Adipocyte (in vitro differentiated cells): Measurements from ENCODE around the gene PANK1.
A peak's percentile ranks its signal among the peaks of the same experiment; 100 is the strongest.

ENCODE experiments used
- DNase-seq: peaks from one replicate; pipeline ENCODE4 v3.0.0-alpha.2; 2015; ENCODE audit warnings: low read depth
- H3K27me3 ChIP-seq: replicated peaks from 2 replicates; pipeline ENCODE4 v1.7.0; 2013; ENCODE audit warnings: mild to moderate bottlenecking, low read length, moderate library complexity; ENCODE audit not compliant: control insufficient read depth, insufficient read depth
- H3K36me3 ChIP-seq: 2 replicates; pipeline ENCODE4 v1.7.0; 2013; ENCODE audit warnings: low read length, mild to moderate bottlenecking, moderate library complexity; ENCODE audit not compliant: control insufficient read depth, insufficient read depth, severe bottlenecking
- H3K4me1 ChIP-seq: 2 replicates; pipeline ENCODE4 v1.7.0; 2013; ENCODE audit warnings: mild to moderate bottlenecking, low read length, moderate library complexity; ENCODE audit not compliant: control insufficient read depth, insufficient read depth
- H3K4me3 ChIP-seq: 2 replicates; pipeline ENCODE4 v1.7.0; 2013; ENCODE audit warnings: mild to moderate bottlenecking, low read length, moderate library complexity
- H3K9ac ChIP-seq: 2 replicates; pipeline ENCODE4 v1.7.0; 2013; ENCODE audit warnings: mild to moderate bottlenecking, low read length, moderate library complexity
- H3K9me3 ChIP-seq: 2 replicates; pipeline ENCODE4 v1.7.0; 2013; ENCODE audit warnings: mild to moderate bottlenecking, low read length, moderate library complexity; ENCODE audit not compliant: control insufficient read depth

Gene PANK1

GRCh38 chr10:89566992-89567391 lies 78.0 kb downstream of the PANK1 start:
- H3K4me3 ChIP-seq = no peak overlapping the region
- H3K36me3 ChIP-seq = no peaks in the 10 kb centered on the region
- no peak for DNase-seq
- H3K9ac ChIP-seq = no peak overlapping the region
- H3K27me3 ChIP-seq = no peaks in the 10 kb centered on the region
- no peaks in the 10 kb centered on the region for H3K9me3 ChIP-seq
- peaks cover 9% of the 10 kb centered on the region for H3K4me1 ChIP-seq

- Histone ChIP-seq H3K36me3 (no peaks in the 10 kb centered on the region), H3K9ac (no peak overlapping the region), H3K27me3 (no peaks in the 10 kb centered on the region), H3K9me3 (no peaks in the 10 kb centered on the region), H3K4me3 (no peak overlapping the region), H3K4me1 (peaks cover 9% of the 10 kb centered on the region)
- DNase-seq = no peak
These were observed 78.7 kb downstream of the PANK1 start for GRCh38 chr10:89566095-89566950.

GRCh38 chr10:89565180-89565579 lies 79.9 kb downstream of the PANK1 start:
- Histone ChIP-seq H3K27me3 (no peaks in the 10 kb centered on the region), H3K36me3 (no peaks in the 10 kb centered on the region), H3K9ac (no peak overlapping the region), H3K4me1 (peaks cover 9% of the 10 kb centered on the region), H3K4me3 (no peak overlapping the region), H3K9me3 (no peaks in the 10 kb centered on the region)
- DNase-seq = no peak

GRCh38 chr10:89563861-89564478 lies 81.1 kb downstream of the PANK1 start:
- peaks cover 9% of the 10 kb centered on the region for H3K4me1 ChIP-seq
- H3K9ac ChIP-seq = no peak overlapping the region
- no peak overlapping the region for H3K4me3 ChIP-seq
- DNase-seq = peak; percentile 81
- no peaks in the 10 kb centered on the region for H3K27me3 ChIP-seq
- H3K36me3 ChIP-seq = no peaks in the 10 kb centered on the region
- no peaks in the 10 kb centered on the region for H3K9me3 ChIP-seq

GRCh38 chr10:89563311-89563710 lies 81.7 kb downstream of the PANK1 start:
- no peak for DNase-seq
- Histone ChIP-seq H3K4me3 (no peak overlapping the region), H3K36me3 (no peaks in the 10 kb centered on the region), H3K9me3 (no peaks in the 10 kb centered on the region), H3K4me1 (peaks cover 9% of the 10 kb centered on the region), H3K9ac (no peak overlapping the region), H3K27me3 (no peaks in the 10 kb centered on the region)

- Histone ChIP-seq H3K4me3 (no peak overlapping the region), H3K27me3 (peaks cover 3% of the 10 kb centered on the region), H3K9ac (no peak overlapping the region), H3K9me3 (no peaks in the 10 kb centered on the region), H3K36me3 (no peaks in the 10 kb centered on the region), H3K4me1 (peaks cover 13% of the 10 kb centered on the region)
- no peak for DNase-seq
These were observed 88.4 kb downstream of the PANK1 start for GRCh38 chr10:89556600-89556999.

- peaks cover 3% of the 10 kb centered on the region for H3K27me3 ChIP-seq
- no peak overlapping the region for H3K4me3 ChIP-seq
- H3K36me3 ChIP-seq = no peaks in the 10 kb centered on the region
- H3K9ac ChIP-seq = no peak overlapping the region
- no peaks in the 10 kb centered on the region for H3K9me3 ChIP-seq
- DNase-seq = peak; percentile 16
- H3K4me1 ChIP-seq = peaks cover 13% of the 10 kb centered on the region
These were observed 89.2 kb downstream of the PANK1 start for GRCh38 chr10:89555688-89556445.

GRCh38 chr10:89554433-89554832 lies 90.6 kb downstream of the PANK1 start:
- Histone ChIP-seq H3K27me3 (peaks cover 11% of the 10 kb centered on the region), H3K9ac (no peak overlapping the region), H3K4me3 (no peak overlapping the region), H3K9me3 (no peaks in the 10 kb centered on the region), H3K36me3 (no peaks in the 10 kb centered on the region), H3K4me1 (peaks cover 13% of the 10 kb centered on the region)
- DNase-seq = no peak

- H3K9ac ChIP-seq = no peak overlapping the region
- H3K27me3 ChIP-seq = peaks cover 12% of the 10 kb centered on the region
- DNase-seq = peak; percentile 79
These were observed 91.8 kb downstream of the PANK1 start for GRCh38 chr10:89553064-89553734.

GRCh38 chr10:89552213-89552612 lies 92.8 kb downstream of the PANK1 start:
- Histone ChIP-seq H3K9me3 (no peaks in the 10 kb centered on the region), H3K4me3 (no peak overlapping the region), H3K9ac (no peak overlapping the region), H3K4me1 (peaks cover 13% of the 10 kb centered on the region), H3K36me3 (no peaks in the 10 kb centered on the region), H3K27me3 (peaks cover 12% of the 10 kb centered on the region)
- no peak for DNase-seq

More at GRCh38 chr10:89553064-89553734, 91.8 kb downstream of the PANK1 start:
- no peaks in the 10 kb centered on the region for H3K36me3 ChIP-seq
- peaks cover 13% of the 10 kb centered on the region for H3K4me1 ChIP-seq
- no peaks in the 10 kb centered on the region for H3K9me3 ChIP-seq
- H3K4me3 ChIP-seq = no peak overlapping the region

GRCh38 chr10:89550509-89550908 lies 94.5 kb downstream of the PANK1 start:
- Histone ChIP-seq H3K36me3 (no peaks in the 10 kb centered on the region), H3K4me1 (peaks cover 13% of the 10 kb centered on the region), H3K9me3 (peaks cover 2% of the 10 kb centered on the region), H3K27me3 (peaks cover 10% of the 10 kb centered on the region), H3K9ac (no peak overlapping the region), H3K4me3 (no peak overlapping the region)
- no peak for DNase-seq
